ENCODE data around the gene ADAR.

Gene ADAR

DNA sequence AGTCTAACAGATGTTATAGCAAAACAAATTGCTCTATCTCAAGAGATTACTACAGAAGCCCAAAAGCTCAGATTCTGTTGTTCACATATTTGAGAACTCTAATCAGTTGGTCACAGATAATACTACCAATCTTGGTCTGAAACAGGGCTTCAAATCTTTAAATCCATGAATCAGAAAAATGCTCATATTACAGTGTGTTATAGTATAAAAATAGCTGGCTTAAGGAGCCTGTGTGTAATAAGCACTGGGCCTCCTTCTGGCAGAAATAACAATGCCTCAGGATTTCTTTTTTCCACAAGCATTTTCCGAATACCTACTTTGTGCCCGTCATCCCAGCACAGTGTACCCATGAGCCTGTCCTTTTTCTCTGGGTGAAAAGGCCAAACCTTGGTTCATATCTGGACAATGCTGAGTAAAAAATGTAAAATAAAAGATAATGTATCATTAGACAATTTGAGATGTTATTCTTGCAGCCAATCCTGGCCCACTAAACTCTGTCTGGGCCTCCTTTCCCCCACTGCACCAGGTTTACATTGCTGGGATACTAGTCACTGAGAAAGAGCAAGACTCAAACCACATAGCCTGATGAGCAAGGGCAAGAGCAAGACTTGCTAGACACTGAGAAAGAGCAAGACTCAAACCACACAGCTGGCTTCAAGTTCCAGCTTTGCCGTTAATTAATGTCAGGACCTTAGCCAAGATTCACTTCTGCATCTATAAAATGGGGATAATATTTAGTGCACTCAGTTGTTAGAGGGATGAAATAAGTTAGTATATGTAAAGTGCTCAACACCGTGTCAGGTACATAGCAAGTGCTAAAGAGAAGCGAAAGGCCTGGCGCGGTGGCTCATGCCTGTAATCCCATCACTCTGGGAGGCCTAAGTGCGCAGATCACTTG, 17.0 kb upstream of the ADAR start:
- no peak overlapping the region for H4K91ac ChIP-seq (ENCODE audit: low read depth, low read length)
- no peak overlapping the region for H3K23ac ChIP-seq (ENCODE audit: low read length)
- peaks cover 6% of the 10 kb centered on the region for H3K79me2 ChIP-seq (ENCODE audit: control insufficient read depth, insufficient read depth, low read length, poor library complexity)
- no peak for DNase-seq
- H2BK12ac ChIP-seq (ENCODE audit: low read length) = no peak overlapping the region
- H3K9me3 ChIP-seq (ENCODE audit: insufficient read depth, low read depth, low read length) = no peaks in the 10 kb centered on the region
- peaks cover 5% of the 10 kb centered on the region for H3K79me1 ChIP-seq (ENCODE audit: low read length)
- H3K27ac ChIP-seq (ENCODE audit: low read depth, low read length) = no peak overlapping the region
- H3K27me3 ChIP-seq (ENCODE audit: insufficient read depth, low read length) = no peaks in the 10 kb centered on the region
- H3K4ac ChIP-seq (ENCODE audit: low read depth, low read length) = peak overlapping the region; percentile 27
- no peak overlapping the region for H3K18ac ChIP-seq (ENCODE audit: low read length)
- no peak overlapping the region for H4K8ac ChIP-seq (ENCODE audit: low read depth, low read length)
- no peak overlapping the region for H2BK5ac ChIP-seq (ENCODE audit: low read depth, low read length, poor library complexity)
- no peak overlapping the region for H2AK5ac ChIP-seq (ENCODE audit: low read length)
- H3K36me3 ChIP-seq (ENCODE audit: control insufficient read depth in 1 of 2, insufficient read depth in 2 of 2, low read length in 2 of 2) = no peaks in the 10 kb centered on the region
- H3K14ac ChIP-seq (ENCODE audit: low read length) = no peak overlapping the region
- H2AFZ ChIP-seq (ENCODE audit: insufficient read depth, low read length, poor library complexity) = no peak overlapping the region
- H3K4me1 ChIP-seq (ENCODE audit: control insufficient read depth in 1 of 2, insufficient read depth in 2 of 2, low read length in 2 of 2) = peaks cover 0 to 4% of the 10 kb centered on the region in 2 experiments
- H4K12ac ChIP-seq (ENCODE audit: low read depth, low read length) = no peak overlapping the region
- no CpG with 5 or more reads among the region's 8 CpGs for WGBS (ENCODE audit: extremely low coverage, insufficient coverage, insufficient read length)
- no peak overlapping the region for H3K4me2 ChIP-seq (ENCODE audit: low read length)
- H3K9ac ChIP-seq (ENCODE audit: low read length) = no peak overlapping the region
- H3K4me3 ChIP-seq (ENCODE audit: low read depth, low read length) = no peak overlapping the region
- H2BK120ac ChIP-seq (ENCODE audit: insufficient read depth, low read length, poor library complexity) = no peak overlapping the region

DNA sequence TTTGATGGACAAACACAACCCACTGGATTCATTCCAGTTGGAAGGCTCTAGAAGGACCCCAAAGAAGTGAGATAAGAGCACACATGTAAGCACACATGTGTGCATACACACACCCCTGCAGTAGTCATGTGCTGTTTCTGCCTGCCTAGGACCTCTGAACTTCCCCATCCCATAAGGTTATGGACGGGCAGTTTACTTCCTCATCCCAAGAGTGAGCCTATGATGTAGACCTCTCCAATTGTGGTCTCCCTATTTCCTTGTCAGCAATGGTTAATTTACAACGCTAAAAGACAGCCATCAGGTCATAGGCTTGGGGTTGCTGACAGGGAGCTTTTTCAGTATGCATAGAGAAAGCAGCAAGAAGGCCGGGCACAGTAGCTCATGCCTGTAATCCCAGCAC, 15.4 kb upstream of the ADAR start:
- Histone ChIP-seq H3K4me3 (ENCODE audit: low read depth, low read length) (no peak overlapping the region), H2BK120ac (ENCODE audit: insufficient read depth, low read length, poor library complexity) (no peak overlapping the region), H3K27me3 (ENCODE audit: insufficient read depth, low read length) (no peaks in the 10 kb centered on the region), H3K27ac (ENCODE audit: low read depth, low read length) (no peak overlapping the region), H3K9ac (ENCODE audit: low read length) (no peak overlapping the region), H4K8ac (ENCODE audit: low read depth, low read length) (no peak overlapping the region), H3K9me3 (ENCODE audit: insufficient read depth, low read depth, low read length) (no peaks in the 10 kb centered on the region), H4K91ac (ENCODE audit: low read depth, low read length) (no peak overlapping the region), H3K4me2 (ENCODE audit: low read length) (no peak overlapping the region), H4K12ac (ENCODE audit: low read depth, low read length) (no peak overlapping the region), H3K4ac (ENCODE audit: low read depth, low read length) (peak overlapping the region; percentile 19), H2AK5ac (ENCODE audit: low read length) (no peak overlapping the region), H3K18ac (ENCODE audit: low read length) (no peak overlapping the region), H3K14ac (ENCODE audit: low read length) (no peak overlapping the region), H2BK12ac (ENCODE audit: low read length) (no peak overlapping the region), H3K23ac (ENCODE audit: low read length) (peak overlapping the region; percentile 10), H2AFZ (ENCODE audit: insufficient read depth, low read length, poor library complexity) (no peak overlapping the region), H3K79me1 (ENCODE audit: low read length) (peaks cover 5% of the 10 kb centered on the region), H2BK5ac (ENCODE audit: low read depth, low read length, poor library complexity) (no peak overlapping the region), H3K36me3 (ENCODE audit: control insufficient read depth in 1 of 2, insufficient read depth in 2 of 2, low read length in 2 of 2) (no peaks in the 10 kb centered on the region), H3K79me2 (ENCODE audit: control insufficient read depth, insufficient read depth, low read length, poor library complexity) (peaks cover 6% of the 10 kb centered on the region), H3K4me1 (ENCODE audit: control insufficient read depth in 1 of 2, insufficient read depth in 2 of 2, low read length in 2 of 2) (peaks cover 0 to 4% of the 10 kb centered on the region in 2 experiments)
- no CpG with 5 or more reads among the region's 3 CpGs for WGBS (ENCODE audit: extremely low coverage, insufficient coverage, insufficient read length)
- DNase-seq = no peak

DNA sequence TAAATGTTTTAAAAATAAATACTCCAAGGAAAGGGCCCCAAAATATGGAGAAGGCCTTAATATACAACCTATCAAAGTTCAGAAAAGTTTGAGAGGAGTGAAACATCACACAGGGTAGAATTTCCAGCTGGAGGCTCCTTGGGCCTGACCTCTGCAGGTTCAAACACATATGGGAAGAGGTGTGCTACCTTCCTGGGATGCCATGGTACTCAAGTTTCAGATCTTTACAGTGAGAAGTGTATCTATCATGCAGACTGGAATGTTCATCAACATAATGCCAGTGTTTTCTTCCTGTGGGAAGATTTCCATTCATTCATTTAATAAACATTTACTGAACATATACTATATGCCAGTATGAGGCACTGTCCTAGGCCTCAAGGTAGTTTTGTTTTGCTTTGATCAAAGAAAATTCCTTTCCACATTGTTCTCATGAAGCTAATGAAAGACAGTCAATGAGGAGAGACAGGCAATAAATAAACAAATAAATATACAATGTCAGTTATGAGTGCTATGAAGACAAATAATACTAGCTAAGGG, 14.6 kb upstream of the ADAR start:
- Histone ChIP-seq H4K8ac (ENCODE audit: low read depth, low read length) (no peak overlapping the region), H3K18ac (ENCODE audit: low read length) (no peak overlapping the region), H3K4me3 (ENCODE audit: low read depth, low read length) (no peak overlapping the region)

DNA sequence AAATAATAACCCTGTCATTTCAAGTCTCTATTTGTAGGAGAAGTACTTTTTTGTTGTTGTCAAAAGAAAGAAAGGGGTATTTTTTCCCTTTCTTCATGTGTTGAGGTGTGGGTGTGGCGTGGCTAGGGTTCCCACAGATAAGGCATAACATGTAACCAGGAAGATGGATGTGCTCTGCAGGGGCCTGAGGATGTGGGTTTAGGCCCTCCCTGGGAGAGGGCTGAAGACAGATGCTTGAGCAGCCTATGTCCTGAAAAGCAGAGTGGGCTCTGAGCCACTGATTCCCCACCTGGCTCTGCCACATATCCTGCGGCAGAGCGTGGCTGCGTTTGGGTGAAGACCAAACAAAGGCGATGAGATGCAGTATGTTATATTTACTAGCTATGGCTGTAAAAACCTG, 13.9 kb upstream of the ADAR start:
- DNase-seq = no peak
- H3K4ac ChIP-seq (ENCODE audit: low read depth, low read length) = no peak overlapping the region
- no peak overlapping the region for H3K23ac ChIP-seq (ENCODE audit: low read length)
- H3K79me2 ChIP-seq (ENCODE audit: control insufficient read depth, insufficient read depth, low read length, poor library complexity) = no peaks in the 10 kb centered on the region
- no peak overlapping the region for H3K4me3 ChIP-seq (ENCODE audit: low read depth, low read length)
- H4K8ac ChIP-seq (ENCODE audit: low read depth, low read length) = no peak overlapping the region
- no peaks in the 10 kb centered on the region for H3K36me3 ChIP-seq (ENCODE audit: control insufficient read depth in 1 of 2, insufficient read depth in 2 of 2, low read length in 2 of 2)
- H3K4me1 ChIP-seq (ENCODE audit: control insufficient read depth in 1 of 2, insufficient read depth in 2 of 2, low read length in 2 of 2) = peaks cover 0 to 4% of the 10 kb centered on the region in 2 experiments
- H2AK5ac ChIP-seq (ENCODE audit: low read length) = no peak overlapping the region
- H4K91ac ChIP-seq (ENCODE audit: low read depth, low read length) = no peak overlapping the region
- H3K27ac ChIP-seq (ENCODE audit: low read depth, low read length) = no peak overlapping the region
- H2BK120ac ChIP-seq (ENCODE audit: insufficient read depth, low read length, poor library complexity) = no peak overlapping the region
- H3K9ac ChIP-seq (ENCODE audit: low read length) = no peak overlapping the region
- no peak overlapping the region for H2AFZ ChIP-seq (ENCODE audit: insufficient read depth, low read length, poor library complexity)
- H3K27me3 ChIP-seq (ENCODE audit: insufficient read depth, low read length) = no peaks in the 10 kb centered on the region
- no peak overlapping the region for H3K14ac ChIP-seq (ENCODE audit: low read length)
- H3K9me3 ChIP-seq (ENCODE audit: insufficient read depth, low read depth, low read length) = no peaks in the 10 kb centered on the region
- no peak overlapping the region for H4K12ac ChIP-seq (ENCODE audit: low read depth, low read length)
- no peak overlapping the region for H3K18ac ChIP-seq (ENCODE audit: low read length)
- no CpG with 5 or more reads among the region's 5 CpGs for WGBS (ENCODE audit: extremely low coverage, insufficient coverage, insufficient read length)
- no peaks in the 10 kb centered on the region for H3K79me1 ChIP-seq (ENCODE audit: low read length)
- H2BK12ac ChIP-seq (ENCODE audit: low read length) = no peak overlapping the region
- H3K4me2 ChIP-seq (ENCODE audit: low read length) = no peak overlapping the region
- no peak overlapping the region for H2BK5ac ChIP-seq (ENCODE audit: low read depth, low read length, poor library complexity)

More for the DNA sequence above, 14.6 kb upstream of the ADAR start:
- H2BK12ac ChIP-seq (ENCODE audit: low read length) = no peak overlapping the region
- no peak overlapping the region for H2BK120ac ChIP-seq (ENCODE audit: insufficient read depth, low read length, poor library complexity)
- H2AK5ac ChIP-seq (ENCODE audit: low read length) = no peak overlapping the region
- no peak overlapping the region for H3K4me2 ChIP-seq (ENCODE audit: low read length)
- no peak overlapping the region for H2BK5ac ChIP-seq (ENCODE audit: low read depth, low read length, poor library complexity)
- DNase-seq = no peak
- H4K12ac ChIP-seq (ENCODE audit: low read depth, low read length) = no peak overlapping the region
- no peak overlapping the region for H4K91ac ChIP-seq (ENCODE audit: low read depth, low read length)
- H3K79me1 ChIP-seq (ENCODE audit: low read length) = peaks cover 2% of the 10 kb centered on the region
- H3K14ac ChIP-seq (ENCODE audit: low read length) = no peak overlapping the region
- H3K4me1 ChIP-seq (ENCODE audit: control insufficient read depth in 1 of 2, insufficient read depth in 2 of 2, low read length in 2 of 2) = peaks cover 0 to 4% of the 10 kb centered on the region in 2 experiments
- no peaks in the 10 kb centered on the region for H3K9me3 ChIP-seq (ENCODE audit: insufficient read depth, low read depth, low read length)
- H3K4ac ChIP-seq (ENCODE audit: low read depth, low read length) = no peak overlapping the region
- H2AFZ ChIP-seq (ENCODE audit: insufficient read depth, low read length, poor library complexity) = no peak overlapping the region
- no peak overlapping the region for H3K9ac ChIP-seq (ENCODE audit: low read length)
- H3K23ac ChIP-seq (ENCODE audit: low read length) = no peak overlapping the region
- H3K79me2 ChIP-seq (ENCODE audit: control insufficient read depth, insufficient read depth, low read length, poor library complexity) = peaks cover 5% of the 10 kb centered on the region
- no peaks in the 10 kb centered on the region for H3K27me3 ChIP-seq (ENCODE audit: insufficient read depth, low read length)
- no peaks in the 10 kb centered on the region for H3K36me3 ChIP-seq (ENCODE audit: control insufficient read depth in 1 of 2, insufficient read depth in 2 of 2, low read length in 2 of 2)
- no peak overlapping the region for H3K27ac ChIP-seq (ENCODE audit: low read depth, low read length)

Measured in trophoblast cell (in vitro differentiated cells and primary cell).